ENCODE results near the gene FOXO4.

Gene FOXO4

GRCh38 chrX:71060127-71060526 lies 35.5 kb upstream of the FOXO4 start:
- H3K36me3 Mint-ChIP-seq (ENCODE audit: low read depth), result peaks cover 19% of the 10 kb centered on the region
- no peaks in the 10 kb centered on the region for H3K4me1 Mint-ChIP-seq
- no peaks in the 10 kb centered on the region for H3K27me3 Mint-ChIP-seq (ENCODE audit: low read depth, poor library complexity)
- TF ChIP-seq CTCF (IDR thresholded peaks at IDR 0.05), result no peak
- no peak for DNase-seq
- H3K4me3 Mint-ChIP-seq, result no peak overlapping the region
- peaks cover 37% of the 10 kb centered on the region for H3K9me3 Mint-ChIP-seq
- H3K27ac Mint-ChIP-seq, result no peak overlapping the region

DNA sequence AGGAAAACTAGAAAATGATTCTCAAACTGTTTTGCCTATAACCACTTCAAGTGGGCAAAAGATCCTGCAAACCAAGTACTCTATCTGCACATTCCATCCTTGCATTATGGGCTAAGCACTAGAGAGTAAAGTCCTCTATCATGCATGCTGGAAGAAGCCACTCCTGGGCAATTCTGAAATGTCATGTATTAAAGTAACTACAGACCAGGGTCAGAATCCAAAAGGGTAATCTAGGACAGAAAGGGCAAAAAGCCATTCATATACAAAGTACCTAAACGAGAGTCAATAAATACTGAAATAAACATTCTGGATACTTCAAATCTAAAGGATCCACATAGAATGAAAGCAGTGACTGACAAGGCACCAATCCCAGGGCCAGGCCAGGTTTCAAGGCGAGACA lies 28.6 kb upstream of the FOXO4 start:
- peaks cover 13% of the 10 kb centered on the region for H3K4me1 Mint-ChIP-seq
- peaks cover 6% of the 10 kb centered on the region for H3K27me3 Mint-ChIP-seq (ENCODE audit: low read depth, poor library complexity)
- H3K27ac Mint-ChIP-seq, result no peak overlapping the region
- TF ChIP-seq CTCF (IDR thresholded peaks at IDR 0.05), result no peak
- H3K36me3 Mint-ChIP-seq (ENCODE audit: low read depth), result peaks cover 6% of the 10 kb centered on the region
- peaks cover 34% of the 10 kb centered on the region for H3K9me3 Mint-ChIP-seq
- DNase-seq, result no peak
- H3K4me3 Mint-ChIP-seq, result peak overlapping the region; percentile 94

DNA sequence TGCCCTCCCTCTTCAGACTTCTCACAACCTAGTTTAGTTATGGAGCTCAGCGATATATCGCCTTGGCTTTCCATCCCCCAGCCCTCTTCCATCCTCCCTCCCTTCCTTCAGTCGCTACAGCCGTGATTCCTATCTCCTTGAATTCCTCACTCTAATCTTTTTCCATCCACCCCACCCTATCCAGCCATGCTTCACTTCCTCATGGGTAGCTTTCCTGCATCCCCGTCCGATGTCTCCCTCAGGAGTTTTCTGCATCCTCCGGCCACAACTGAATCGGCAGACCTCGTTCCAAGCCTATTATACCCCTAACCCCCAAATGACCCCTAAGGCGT lies 28.0 kb upstream of the FOXO4 start:
- no peak for DNase-seq
- Mint-ChIP-seq H3K9me3 (peaks cover 37% of the 10 kb centered on the region), H3K4me3 (peak overlapping the region; percentile 94), H3K27ac (peak overlapping the region; percentile 68), H3K36me3 (ENCODE audit: low read depth) (peaks cover 3% of the 10 kb centered on the region), H3K27me3 (ENCODE audit: low read depth, poor library complexity) (peaks cover 6% of the 10 kb centered on the region), H3K4me1 (peaks cover 13% of the 10 kb centered on the region)
- no peak for TF ChIP-seq CTCF (IDR thresholded peaks at IDR 0.05)

DNA sequence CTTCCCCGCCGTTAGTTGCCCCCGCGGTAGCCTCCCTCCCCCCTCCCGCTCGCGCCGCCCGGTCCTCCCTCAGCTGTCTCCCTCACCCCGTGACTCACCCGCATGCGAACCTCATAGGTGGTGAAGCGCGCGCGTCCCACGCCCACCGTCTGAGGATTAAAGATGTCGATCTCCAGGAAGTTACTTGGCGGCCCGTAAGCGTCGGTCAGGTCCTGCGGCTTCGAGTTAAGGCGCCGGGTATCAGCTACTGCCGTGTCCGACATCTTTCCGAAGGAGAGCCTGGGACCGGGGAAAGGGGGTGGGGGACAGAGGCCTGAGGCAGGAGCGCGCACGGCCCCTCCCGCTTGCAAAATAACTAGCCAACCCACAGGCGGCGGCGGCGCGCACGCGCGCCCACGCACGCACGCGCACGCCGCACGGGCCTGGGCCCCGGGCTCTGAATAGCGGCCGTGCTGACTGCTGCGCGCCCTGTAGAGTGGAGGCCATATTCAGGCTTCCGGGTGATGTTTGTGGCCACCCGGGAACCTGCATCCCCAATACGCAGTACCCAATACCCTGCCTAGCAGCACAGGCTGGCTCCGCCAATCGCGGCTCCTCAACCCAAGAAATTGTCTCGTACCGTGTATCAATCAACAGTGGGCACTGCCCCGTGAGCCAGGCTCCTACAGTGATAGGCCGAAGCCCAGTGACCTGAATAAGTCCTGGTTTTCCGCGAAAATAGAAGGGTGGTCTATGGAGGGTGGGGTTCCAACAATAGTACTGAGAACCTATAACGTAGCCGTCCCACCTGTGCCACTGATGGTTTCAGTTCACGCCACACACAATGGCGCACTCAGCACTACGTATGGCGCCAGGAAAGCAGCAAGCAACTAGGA lies 27.4 kb upstream of the FOXO4 start, which contains the start of gene SNX12:
SNX12 (minus strand) TSS at position 291 of the 875 bp plus-strand sequence; CDS start at position 263, 28 bp downstream.
- Mint-ChIP-seq H3K27ac (peak within 1 kb of the TSS; percentile 92), H3K4me3 (peak within 1 kb of the TSS; percentile 94), H3K27me3 (ENCODE audit: low read depth, poor library complexity) (peaks cover 6% of the 10 kb centered on the region), H3K36me3 (ENCODE audit: low read depth) (no peaks in the 10 kb centered on the region), H3K9me3 (peaks cover 39% of the 10 kb centered on the region), H3K4me1 (peaks cover 13% of the 10 kb centered on the region)
- TF ChIP-seq CTCF (IDR thresholded peaks at IDR 0.05), result no peak
- peak; percentile 77 for DNase-seq

DNA sequence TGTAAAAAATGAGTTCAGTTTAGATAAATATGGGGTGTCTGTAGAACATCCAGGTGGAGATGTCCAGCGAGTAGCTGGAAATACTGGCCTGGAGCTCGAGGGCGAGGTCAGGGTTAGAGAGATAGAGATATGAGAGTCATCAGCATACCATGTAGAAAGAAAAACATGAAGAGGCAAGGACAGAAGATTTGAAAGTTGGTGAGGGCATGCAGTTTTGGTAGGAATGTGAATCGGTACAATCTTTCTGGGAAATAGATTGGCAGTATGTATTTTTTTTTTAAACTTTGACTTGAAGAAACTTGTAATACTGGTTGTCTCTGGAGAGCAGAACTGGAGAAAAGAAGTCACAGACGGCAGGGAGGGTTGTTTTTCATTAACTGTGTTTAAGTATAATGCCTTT lies 25.1 kb upstream of the FOXO4 start:
- Mint-ChIP-seq H3K27ac (no peak overlapping the region), H3K4me3 (no peak overlapping the region)

More for the DNA sequence above, 25.1 kb upstream of the FOXO4 start:
- no peaks in the 10 kb centered on the region for H3K36me3 Mint-ChIP-seq (ENCODE audit: low read depth)
- no peak for DNase-seq
- no peak for TF ChIP-seq CTCF (IDR thresholded peaks at IDR 0.05)
- H3K9me3 Mint-ChIP-seq, result peaks cover 37% of the 10 kb centered on the region
- H3K4me1 Mint-ChIP-seq, result peaks cover 13% of the 10 kb centered on the region
- H3K27me3 Mint-ChIP-seq (ENCODE audit: low read depth, poor library complexity), result peaks cover 6% of the 10 kb centered on the region

Data from nephron progenitor cell (in vitro differentiated cells).